ENCODE results near the gene FAM20C.

GRCh38 chr7:285731-286130 lies 93.4 kb downstream of the FAM20C start:
- TF ChIP-seq CTCF (IDR thresholded peaks at IDR 0.05) (no peak), REST (IDR thresholded peaks at IDR 0.05; ENCODE audit: insufficient read depth in 1 of 2, low read depth in 2 of 2, low read length in 1 of 2) (no peak), SIN3A (IDR thresholded peaks at IDR 0.05; ENCODE audit: borderline replicate concordance, insufficient read depth, low read depth, low read length) (no peak), POLR2AphosphoS5 (IDR thresholded peaks at IDR 0.05; ENCODE audit: low read depth, low read length) (no peak)

Data from Panc1 (cell line).